ENCODE measurements around the gene BST2. TPM values are rescaled to one million over a fixed set of nuclear protein-coding genes. Genes with fewer than 3 reads are reported as not detected.

BST2 gene, protein sequence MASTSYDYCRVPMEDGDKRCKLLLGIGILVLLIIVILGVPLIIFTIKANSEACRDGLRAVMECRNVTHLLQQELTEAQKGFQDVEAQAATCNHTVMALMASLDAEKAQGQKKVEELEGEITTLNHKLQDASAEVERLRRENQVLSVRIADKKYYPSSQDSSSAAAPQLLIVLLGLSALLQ
- total RNA-seq: 133 TPM
- long read RNA-seq, transcript BST2-201 (5 exons, 1,019 nt): major isoform, 96 of 98 reads
- long read RNA-seq, partial matches to known transcripts: 0 of 98 reads
- long read RNA-seq, other reads (novel, unspliced or antisense): 2 of 98 reads

DNA sequence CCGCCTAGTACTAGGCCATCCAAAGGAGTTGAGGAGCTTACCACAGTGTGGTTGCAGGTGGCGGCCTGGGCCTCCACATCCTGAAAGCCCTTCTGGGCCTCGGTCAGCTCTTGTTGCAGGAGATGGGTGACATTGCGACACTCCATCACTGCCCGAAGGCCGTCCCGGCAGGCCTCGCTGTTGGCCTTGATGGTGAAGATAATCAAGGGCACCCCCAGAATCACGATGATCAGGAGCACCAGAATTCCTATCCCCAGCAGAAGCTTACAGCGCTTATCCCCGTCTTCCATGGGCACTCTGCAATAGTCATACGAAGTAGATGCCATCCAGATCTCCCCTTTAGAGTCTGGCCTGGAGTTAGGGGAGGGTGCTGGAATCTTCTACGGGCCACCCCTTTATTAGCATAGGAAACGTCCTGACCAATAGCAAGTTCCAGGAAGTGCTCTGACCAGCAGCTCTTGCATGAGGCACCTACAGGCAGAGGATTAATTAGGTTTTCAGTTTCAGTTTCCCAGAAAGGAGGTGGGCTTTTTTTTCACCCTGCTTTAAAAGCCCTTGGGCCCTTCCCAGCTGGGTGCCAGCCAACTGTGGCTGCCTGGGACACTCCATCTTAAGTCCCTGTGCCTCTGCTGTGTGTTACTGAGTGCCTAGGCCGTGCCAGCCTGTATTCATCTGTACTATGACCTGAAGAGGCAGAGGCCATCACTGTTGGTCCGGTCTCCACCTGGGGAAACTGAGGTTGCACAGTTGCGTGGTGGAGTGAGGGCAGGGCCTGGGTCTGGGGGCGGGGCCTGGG is at the start of gene BST2:
TSS of gene BST2 (minus strand) at position 381 of the 796 bp plus-strand sequence. CDS start at position 326, 55 bp downstream.
- Histone ChIP-seq H3K4me3 (peak within 1 kb of the TSS; percentile 55), H3K27me3 (no peaks in the 10 kb centered on the region), H3K36me3 (no peaks in the 10 kb centered on the region), H3K9me3 (no peaks in the 10 kb centered on the region), H3K4me1 (peaks cover 17% of the 10 kb centered on the region), H3K27ac (peak within 1 kb of the TSS; percentile 76)
- DNase-seq (no peak), ATAC-seq (peak; percentile 95)
- intact Hi-C loops (cut with DNase I): no loop called here
- TF ChIP-seq, protein P1, sequence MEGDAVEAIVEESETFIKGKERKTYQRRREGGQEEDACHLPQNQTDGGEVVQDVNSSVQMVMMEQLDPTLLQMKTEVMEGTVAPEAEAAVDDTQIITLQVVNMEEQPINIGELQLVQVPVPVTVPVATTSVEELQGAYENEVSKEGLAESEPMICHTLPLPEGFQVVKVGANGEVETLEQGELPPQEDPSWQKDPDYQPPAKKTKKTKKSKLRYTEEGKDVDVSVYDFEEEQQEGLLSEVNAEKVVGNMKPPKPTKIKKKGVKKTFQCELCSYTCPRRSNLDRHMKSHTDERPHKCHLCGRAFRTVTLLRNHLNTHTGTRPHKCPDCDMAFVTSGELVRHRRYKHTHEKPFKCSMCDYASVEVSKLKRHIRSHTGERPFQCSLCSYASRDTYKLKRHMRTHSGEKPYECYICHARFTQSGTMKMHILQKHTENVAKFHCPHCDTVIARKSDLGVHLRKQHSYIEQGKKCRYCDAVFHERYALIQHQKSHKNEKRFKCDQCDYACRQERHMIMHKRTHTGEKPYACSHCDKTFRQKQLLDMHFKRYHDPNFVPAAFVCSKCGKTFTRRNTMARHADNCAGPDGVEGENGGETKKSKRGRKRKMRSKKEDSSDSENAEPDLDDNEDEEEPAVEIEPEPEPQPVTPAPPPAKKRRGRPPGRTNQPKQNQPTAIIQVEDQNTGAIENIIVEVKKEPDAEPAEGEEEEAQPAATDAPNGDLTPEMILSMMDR (IDR thresholded peaks at IDR 0.05): no peak

DNA sequence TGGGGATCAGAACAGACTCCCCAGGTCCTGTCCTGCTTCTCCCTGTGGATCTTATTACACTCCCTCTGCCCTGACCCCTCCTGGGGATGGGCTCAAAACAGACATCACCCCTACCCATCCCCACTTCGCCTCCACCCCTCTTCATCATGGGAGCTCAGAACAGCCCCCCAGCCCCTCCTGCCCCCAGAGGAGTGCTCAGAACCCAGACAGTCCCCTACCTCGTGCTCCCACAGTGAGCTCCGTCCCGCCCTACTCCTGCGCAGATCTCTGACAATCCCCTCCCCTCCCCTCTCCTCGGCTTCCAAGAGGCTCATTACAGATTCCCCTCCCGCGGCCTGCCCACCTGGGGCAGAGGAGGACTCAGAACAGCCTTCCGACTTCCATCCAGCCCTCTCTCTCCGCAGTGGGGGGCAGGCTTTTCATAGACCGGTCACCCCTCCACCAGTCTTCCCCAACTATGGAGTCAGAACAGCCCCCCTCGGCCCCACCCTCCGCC is 49.2 kb upstream of the BST2 start:
- ATAC-seq: no peak
- TF ChIP-seq, protein P1 (IDR thresholded peaks at IDR 0.05): no peak
- Histone ChIP-seq H3K36me3 (no peaks in the 10 kb centered on the region), H3K27me3 (peaks cover 57% of the 10 kb centered on the region), H3K4me1 (no peaks in the 10 kb centered on the region), H3K27ac (no peak overlapping the region), H3K9me3 (no peaks in the 10 kb centered on the region), H3K4me3 (no peak overlapping the region)
- intact Hi-C loops (cut with DNase I): loop anchor here (10.0 kb wide), 1 partner anchor 60 kb away; the partner anchor contains the start of gene CCDC194
- DNase-seq: no peak

DNA sequence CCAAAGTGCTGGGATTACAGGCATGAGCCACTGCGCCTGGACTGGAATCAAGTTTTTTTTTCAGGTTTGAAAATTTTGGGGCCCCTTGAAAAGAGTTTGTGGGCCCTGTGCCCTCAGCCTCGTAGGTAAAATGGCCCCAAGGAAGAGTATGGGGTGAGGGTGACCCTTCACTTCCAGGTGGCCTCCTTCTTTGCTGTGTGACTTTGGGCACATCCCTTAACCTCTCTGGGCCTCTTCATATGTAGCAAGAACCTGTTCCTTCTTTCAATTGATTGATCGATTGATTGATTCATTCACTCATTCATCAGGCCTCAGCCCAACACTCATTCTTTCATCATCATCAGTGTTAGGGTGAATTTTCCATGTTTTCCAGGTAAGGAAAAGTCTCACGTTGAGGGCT is 46.4 kb upstream of the BST2 start:
- no peak for DNase-seq
- no peak for ATAC-seq
- Histone ChIP-seq H3K27ac (no peak overlapping the region), H3K9me3 (no peaks in the 10 kb centered on the region), H3K27me3 (peaks cover 55% of the 10 kb centered on the region), H3K36me3 (no peaks in the 10 kb centered on the region), H3K4me3 (no peak overlapping the region), H3K4me1 (no peaks in the 10 kb centered on the region)
- intact Hi-C loops (cut with DNase I): loop anchor here (10.0 kb wide), 1 partner anchor 57 kb away; the partner anchor contains the start of gene CCDC194
- TF ChIP-seq, protein P1 (IDR thresholded peaks at IDR 0.05): no peak

DNA sequence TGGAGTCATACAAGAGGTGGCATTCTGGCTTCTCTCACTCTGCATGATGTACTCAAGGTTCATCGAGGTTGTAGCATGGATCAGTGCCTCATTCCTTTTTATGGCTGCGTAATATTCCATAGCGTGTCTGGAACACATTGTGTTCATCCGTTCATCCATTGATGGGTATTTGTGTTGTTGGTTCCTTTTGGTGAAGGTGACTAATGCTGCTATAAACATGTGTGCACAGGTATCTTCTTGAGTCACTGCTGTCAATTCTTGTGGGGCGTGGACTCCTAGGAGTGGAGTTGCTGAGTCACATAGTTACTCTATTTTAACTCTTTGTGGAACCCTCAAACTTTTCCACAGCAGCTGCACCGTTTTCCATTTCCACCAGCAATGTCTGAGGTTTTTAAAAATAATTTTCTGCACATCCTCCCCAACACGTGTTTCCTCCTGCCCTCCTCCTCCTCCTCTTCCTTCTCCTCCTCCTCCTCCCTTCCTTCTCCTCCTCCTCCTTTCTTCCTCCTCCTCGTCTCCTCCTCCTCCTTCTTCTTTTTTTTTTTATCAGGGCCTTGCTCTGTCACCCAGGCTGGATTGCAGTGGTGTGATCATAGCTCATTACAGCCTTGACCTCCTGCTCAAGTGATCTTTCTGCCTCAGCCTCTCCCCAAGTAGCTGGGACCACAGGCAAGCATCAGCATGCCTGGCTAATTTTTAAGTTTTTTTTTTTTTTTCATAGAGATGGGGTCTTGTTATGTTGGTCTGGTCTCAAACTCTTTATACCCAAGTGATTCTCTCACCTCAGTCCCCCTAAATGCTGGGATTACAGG is 45.0 kb upstream of the BST2 start:
- no peak overlapping the region for H3K4me3 ChIP-seq
- TF ChIP-seq, protein P1 (IDR thresholded peaks at IDR 0.05): no peak
- H3K27me3 ChIP-seq: peaks cover 42% of the 10 kb centered on the region
- no peak for DNase-seq
- no peak for ATAC-seq
- H3K36me3 ChIP-seq: no peaks in the 10 kb centered on the region
- H3K9me3 ChIP-seq: no peaks in the 10 kb centered on the region
- intact Hi-C loops (cut with DNase I): loop anchor here (10.0 kb wide), 1 partner anchor 56 kb away; the partner anchor contains the start of gene CCDC194
- H3K4me1 ChIP-seq: no peaks in the 10 kb centered on the region
- H3K27ac ChIP-seq: no peak overlapping the region

Data from upper lobe of right lung (tissue), 1 donor.